ENCODE data around the gene PLXNB2.

DNA sequence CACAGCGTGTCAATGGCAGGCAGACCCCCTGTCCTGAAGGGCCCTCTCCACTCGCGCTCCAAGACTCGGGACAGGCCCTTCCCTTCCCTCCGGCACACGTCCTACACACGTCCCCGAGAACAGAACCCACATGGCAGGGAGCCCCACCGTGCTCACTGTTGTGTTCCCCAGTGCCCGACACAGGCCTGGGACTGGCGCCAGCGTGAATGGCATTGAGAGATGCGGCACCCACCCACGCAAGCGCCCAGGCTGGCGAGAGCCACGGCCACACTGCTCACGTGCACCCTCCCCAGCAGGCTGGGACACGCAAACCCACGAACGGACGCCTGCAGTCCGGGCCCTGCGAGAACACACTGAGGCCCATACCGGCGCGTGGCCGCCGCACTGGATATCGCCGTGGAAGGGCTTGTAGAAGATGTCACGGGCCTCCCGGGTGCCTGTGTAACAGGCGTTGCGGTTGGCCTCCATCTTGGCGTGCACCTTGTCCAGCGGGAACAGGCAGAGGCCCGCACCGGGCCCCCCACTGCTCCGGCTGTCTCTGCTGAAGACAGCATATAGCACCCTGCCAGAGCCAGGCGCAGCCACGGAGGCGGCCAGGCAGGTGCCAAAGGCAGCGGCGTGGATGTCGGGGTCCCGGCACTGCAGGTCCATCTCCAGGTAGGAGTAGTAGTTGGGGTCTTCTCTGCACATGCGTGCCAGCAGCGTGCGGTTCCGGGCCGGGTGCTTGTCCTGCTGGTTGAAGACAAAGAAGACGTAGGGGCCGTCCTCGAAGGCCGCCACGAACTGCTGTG lies 18.1 kb downstream of the PLXNB2 start:
- TF ChIP-seq GATA2 (IDR thresholded peaks at IDR 0.05; ENCODE audit: low read depth, low read length) = no peak
- no peak for TF ChIP-seq GATA3 (IDR thresholded peaks at IDR 0.05; ENCODE audit: low read depth, low read length)

All from SH-SY5Y (cell line).